ENCODE measurements around the gene C17orf50. TPM values are rescaled to one million over a fixed set of nuclear protein-coding genes. Genes with fewer than 3 reads are reported as not detected.

The C17orf50 gene
- polyA plus RNA-seq, 3 donors, result not detected

GRCh38 chr17:35809855-35810461 lies 49.3 kb downstream of the C17orf50 start:
- DNase-seq (ENCODE audit: low read depth in 3 of 3, low spot score in 2 of 3), result no peak

GRCh38 chr17:35811759-35812158 lies 51.1 kb downstream of the C17orf50 start:
- DNase-seq (ENCODE audit: low read depth in 3 of 3, low spot score in 2 of 3), result no peak

- no peak for DNase-seq (ENCODE audit: low read depth in 3 of 3, low spot score in 2 of 3)
These were observed 51.8 kb downstream of the C17orf50 start for GRCh38 chr17:35812456-35812855.

Other genes starting within 250 kb of the C17orf50 start
- gene SLFN12L, start 223.2 kb upstream of the C17orf50 start, polyA plus RNA-seq (ENCODE audit: insufficient read length in 3 of 3), result under 1 TPM in 2 of 3 donors, not detected in 1; 0.04 to 0.17 TPM
- under 1 TPM; 0.18 to 0.29 (median 0.24) TPM for gene SLFN14, start 200.1 kb upstream of the C17orf50 start, polyA plus RNA-seq (ENCODE audit: insufficient read length in 3 of 3)
- gene PEX12, start 182.3 kb upstream of the C17orf50 start, polyA plus RNA-seq (ENCODE audit: insufficient read length in 3 of 3), result 10 to 100 TPM; 12.1 to 12.7 (median 12.4) TPM
- gene AP2B1, start 173.6 kb upstream of the C17orf50 start, polyA plus RNA-seq (ENCODE audit: insufficient read length in 3 of 3), result 100 to 1,000 TPM; 133 to 145 (median 137) TPM
- 10 to 100 TPM; 10.2 to 12.9 (median 11.2) TPM for gene RASL10B, start 29.2 kb upstream of the C17orf50 start, polyA plus RNA-seq (ENCODE audit: insufficient read length in 3 of 3)
- under 1 TPM in 1 of 3 donors, not detected in 2; 0.06 TPM for gene GAS2L2, start 7.6 kb upstream of the C17orf50 start, polyA plus RNA-seq (ENCODE audit: insufficient read length in 3 of 3)
- 1 to 10 TPM; 1.4 to 1.5 (median 1.4) TPM for gene MMP28, start 34.8 kb downstream of the C17orf50 start, polyA plus RNA-seq (ENCODE audit: insufficient read length in 3 of 3)
- 100 to 1,000 TPM; 223 to 239 (median 239) TPM for gene TAF15, start 48.6 kb downstream of the C17orf50 start, polyA plus RNA-seq (ENCODE audit: insufficient read length in 3 of 3)
- under 1 TPM in 1 of 3 donors, not detected in 2; 0.17 TPM for gene HEATR9, start 108.0 kb downstream of the C17orf50 start, polyA plus RNA-seq (ENCODE audit: insufficient read length in 3 of 3)
- 1 to 10 TPM; 1.4 to 2.3 (median 1.6) TPM for gene CCL5, start 119.5 kb downstream of the C17orf50 start, polyA plus RNA-seq (ENCODE audit: insufficient read length in 3 of 3)
- gene RDM1, start 169.9 kb downstream of the C17orf50 start, polyA plus RNA-seq (ENCODE audit: insufficient read length in 3 of 3), result 1 to 10 TPM; 1.9 to 2.6 (median 2.2) TPM
- gene LYZL6, start 182.8 kb downstream of the C17orf50 start, polyA plus RNA-seq (ENCODE audit: insufficient read length in 3 of 3), result not detected
- gene CCL16, start 220.6 kb downstream of the C17orf50 start, polyA plus RNA-seq (ENCODE audit: insufficient read length in 3 of 3), result under 1 TPM in 2 of 3 donors, not detected in 1; 0.13 to 0.14 TPM
- 10 to 100 TPM; 14.1 to 25.3 (median 16.3) TPM for gene CCL14, start 225.8 kb downstream of the C17orf50 start, polyA plus RNA-seq (ENCODE audit: insufficient read length in 3 of 3)
- 1 to 10 TPM; 6.4 to 8.1 (median 7.9) TPM for gene CCL15, start 240.7 kb downstream of the C17orf50 start, polyA plus RNA-seq (ENCODE audit: insufficient read length in 3 of 3)

Measured in right renal cortex interstitium (tissue), 3 donors.